GM12872 (cell line): ENCODE measurements around the gene KRTAP12-2.

Source experiments
- TF ChIP-seq, protein P1 (sequence below): IDR thresholded peaks from 3 replicates; pipeline ENCODE4 v1.5.1; 2011; ENCODE audit warnings: low read depth, mild to moderate bottlenecking, low read length, moderate library complexity; ENCODE audit not compliant: insufficient read depth

KRTAP12-2 gene

DNA sequence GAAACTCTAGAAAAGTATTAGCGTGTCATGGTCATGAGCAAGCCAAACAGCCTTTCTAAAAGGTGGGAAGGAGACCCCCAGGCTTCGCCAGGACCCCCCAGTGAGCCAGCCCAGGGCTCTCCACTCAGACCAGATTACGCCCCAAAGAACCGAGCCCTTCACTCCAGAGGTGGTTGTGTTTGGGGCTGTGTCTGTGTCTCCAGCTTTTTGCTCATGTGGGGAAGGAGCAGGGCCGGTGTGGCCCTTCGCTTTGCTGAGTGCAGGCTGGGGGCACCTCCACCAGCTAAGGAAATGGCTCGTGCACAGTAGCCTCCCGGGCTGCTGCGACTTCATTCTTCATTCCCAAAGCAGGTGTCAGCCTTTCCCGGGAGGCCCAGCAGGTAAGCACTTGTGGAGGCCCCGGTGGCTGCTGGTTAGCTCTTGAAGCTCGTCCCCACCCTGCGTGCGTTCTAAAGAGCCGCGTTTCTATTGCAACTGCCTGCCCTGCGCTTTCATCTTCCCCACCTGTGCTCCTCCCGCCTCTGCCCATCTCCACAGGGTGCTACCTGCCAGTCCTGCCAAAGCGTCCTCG lies 44.1 kb upstream of the KRTAP12-2 start:
- TF ChIP-seq, protein P1, sequence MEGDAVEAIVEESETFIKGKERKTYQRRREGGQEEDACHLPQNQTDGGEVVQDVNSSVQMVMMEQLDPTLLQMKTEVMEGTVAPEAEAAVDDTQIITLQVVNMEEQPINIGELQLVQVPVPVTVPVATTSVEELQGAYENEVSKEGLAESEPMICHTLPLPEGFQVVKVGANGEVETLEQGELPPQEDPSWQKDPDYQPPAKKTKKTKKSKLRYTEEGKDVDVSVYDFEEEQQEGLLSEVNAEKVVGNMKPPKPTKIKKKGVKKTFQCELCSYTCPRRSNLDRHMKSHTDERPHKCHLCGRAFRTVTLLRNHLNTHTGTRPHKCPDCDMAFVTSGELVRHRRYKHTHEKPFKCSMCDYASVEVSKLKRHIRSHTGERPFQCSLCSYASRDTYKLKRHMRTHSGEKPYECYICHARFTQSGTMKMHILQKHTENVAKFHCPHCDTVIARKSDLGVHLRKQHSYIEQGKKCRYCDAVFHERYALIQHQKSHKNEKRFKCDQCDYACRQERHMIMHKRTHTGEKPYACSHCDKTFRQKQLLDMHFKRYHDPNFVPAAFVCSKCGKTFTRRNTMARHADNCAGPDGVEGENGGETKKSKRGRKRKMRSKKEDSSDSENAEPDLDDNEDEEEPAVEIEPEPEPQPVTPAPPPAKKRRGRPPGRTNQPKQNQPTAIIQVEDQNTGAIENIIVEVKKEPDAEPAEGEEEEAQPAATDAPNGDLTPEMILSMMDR, result no peak

DNA sequence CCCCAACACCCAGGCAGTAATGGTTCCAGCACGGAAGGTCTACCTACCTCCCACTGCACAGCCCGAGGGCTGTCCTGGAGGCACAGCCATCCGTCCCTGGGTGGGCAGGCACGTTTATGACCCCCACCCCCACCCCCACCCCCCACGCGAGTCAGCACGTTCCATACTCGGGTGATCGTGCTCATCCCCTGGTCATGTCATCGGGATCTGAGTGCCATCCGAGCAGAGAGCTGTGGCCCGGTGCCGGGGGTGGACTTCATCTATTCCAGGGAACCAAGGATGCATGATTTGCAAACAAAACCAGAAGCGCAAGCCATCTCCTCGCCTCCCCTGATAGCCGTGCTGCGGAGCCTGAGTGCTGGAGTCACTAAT lies 43.6 kb upstream of the KRTAP12-2 start:
- TF ChIP-seq, protein P1, result no peak

DNA sequence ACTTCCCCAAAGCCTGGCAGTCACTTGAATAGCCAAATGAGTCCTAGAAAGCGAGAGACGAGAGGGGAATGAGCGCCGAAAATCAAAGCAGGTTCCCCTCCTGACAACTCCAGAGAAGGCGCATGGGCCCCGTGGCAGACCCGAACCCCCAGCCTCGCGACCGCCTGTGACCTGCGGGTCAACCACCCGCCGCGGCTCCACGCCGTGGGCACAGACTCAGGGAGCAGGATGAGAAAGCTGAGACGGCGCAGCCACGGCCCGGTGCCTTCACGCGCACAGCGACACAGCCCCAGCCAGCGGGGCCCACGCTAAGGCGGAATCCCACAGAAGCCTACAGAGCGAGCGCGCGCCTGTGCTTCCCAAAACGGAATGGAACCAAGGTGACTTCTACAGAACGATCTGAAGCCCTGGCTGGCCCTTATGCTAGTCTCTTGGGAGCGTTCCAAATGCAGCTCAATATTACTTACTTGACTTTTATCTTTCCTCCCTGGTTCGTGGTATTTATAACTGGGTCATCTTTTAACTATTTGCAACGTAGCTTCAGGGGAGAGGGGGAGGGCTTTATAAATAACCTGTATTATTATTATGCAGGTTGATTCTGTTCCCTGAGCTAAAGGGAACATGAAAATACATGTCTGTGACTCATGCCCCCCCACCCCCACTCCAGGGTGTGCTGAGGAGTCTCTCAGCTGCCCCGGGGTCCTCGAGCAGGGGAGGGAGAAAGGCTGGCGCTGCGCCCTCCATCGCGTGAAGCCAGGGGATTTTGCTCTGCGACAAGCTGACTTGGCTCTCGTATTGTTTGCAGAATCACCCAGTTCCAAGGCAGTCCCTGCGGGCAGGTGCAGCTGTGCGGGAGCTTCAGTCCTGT lies 42.9 kb upstream of the KRTAP12-2 start:
- TF ChIP-seq, protein P1, result no peak

DNA sequence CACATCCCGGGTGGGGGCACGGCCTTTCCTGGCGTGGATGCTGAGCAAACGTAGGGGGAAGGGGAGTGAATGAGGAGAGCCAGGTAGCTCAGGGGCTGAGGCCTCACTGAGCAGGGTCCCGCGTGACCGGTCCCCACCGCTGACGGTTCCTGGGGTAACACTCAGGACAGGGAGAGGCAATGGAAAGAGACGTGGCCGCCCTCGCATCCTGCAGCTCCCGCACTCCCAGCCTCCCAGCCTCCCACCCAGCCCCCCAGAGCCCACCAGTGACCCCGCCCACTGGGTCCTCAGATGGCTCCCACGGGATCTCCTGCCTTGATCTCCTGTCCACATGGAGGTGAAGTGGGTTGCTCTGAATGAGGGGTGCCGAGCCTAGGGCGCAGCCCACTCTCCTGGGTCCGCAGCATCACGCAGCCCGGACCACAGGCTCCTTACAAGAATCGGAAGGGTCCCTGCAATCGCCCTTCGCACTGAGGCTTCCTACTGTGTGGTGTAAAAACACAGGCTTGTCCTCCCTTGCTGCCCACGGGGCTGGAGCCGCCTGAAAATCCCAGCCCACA lies 42.2 kb upstream of the KRTAP12-2 start:
- TF ChIP-seq, protein P1, result no peak

DNA sequence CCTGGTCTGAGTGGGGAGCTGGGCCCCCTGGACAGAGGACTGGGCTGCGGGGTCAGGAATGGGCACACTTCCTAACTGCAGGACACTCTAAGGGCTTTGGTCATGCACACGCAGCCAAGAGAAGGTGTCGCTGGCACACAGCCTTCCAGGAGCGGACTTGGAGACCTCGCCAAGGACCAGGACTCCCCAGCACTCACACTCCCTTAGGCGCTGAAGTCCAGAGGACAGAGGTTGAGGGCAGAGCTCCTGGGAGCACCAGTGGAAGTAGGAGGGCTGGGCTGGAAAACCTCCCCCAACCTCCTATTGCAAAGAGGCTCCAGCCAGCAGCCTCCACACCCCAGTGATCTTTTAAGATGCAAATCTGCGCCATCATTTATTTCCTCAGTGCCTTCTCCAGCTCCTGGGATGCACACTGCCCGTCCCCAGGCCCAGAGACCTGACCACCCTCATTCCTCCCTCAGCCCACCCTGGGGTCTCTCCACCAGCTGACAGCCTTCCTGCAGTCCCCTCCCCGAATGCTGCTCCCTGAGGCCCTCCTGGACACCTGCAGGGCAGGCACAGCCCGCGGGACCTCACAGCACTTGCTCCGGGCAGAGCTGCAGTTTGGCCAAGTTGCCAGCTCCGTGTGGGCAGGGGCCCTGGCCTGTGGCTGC lies 41.6 kb upstream of the KRTAP12-2 start:
- TF ChIP-seq, protein P1, result no peak

DNA sequence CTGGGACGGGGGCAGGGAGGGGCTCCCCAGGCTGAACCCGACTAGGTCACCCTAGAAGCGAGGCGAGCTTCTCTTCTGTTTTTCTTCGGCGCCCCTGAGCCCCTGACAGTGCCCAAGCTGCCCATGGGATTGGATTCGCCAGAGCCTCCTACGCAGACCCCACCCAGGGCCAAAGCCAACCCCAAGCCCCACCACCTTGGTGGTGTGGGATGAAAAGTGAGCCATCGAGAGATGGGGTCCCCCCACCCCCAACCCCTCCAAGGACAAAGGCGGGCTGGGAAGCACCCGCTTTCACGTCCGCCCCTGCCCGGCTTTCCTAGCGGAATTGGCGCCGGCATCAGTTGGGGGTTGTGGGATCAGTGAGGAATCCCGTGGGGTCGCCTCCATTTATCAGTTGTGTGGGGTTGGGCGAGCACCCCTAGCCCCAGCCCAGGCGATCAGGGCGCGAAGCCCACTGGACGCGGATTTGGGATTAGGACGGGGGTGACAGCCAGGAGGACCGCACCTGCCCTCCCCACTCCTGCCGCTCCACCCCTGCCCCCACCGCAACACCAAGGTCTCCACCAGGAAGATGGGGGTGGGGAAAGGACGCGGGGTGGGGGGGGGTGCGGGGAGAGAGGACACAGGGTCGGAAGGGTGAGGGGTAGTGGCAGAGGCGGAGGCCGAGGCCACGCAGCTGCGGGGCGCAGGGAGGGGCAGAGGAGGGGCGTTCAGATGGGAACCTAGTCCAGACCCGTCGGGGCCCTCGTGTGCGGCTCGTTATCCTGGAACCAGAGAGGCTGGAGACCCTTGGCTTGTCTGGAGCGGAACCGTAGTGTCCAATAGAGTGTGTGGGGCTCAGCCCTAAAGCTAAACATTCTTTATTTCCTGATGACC lies 40.2 kb upstream of the KRTAP12-2 start:
- TF ChIP-seq, protein P1, result no peak
